GM18517 (cell line): ENCODE data around the gene NUTM2D.
"Not testable (repeated sequence)": the region's sequence is repeated elsewhere in the genome, so short reads cannot be mapped to it uniquely, and the experiment has no call there.

Experiments used
- ATAC-seq: cut with Tn5 transposase; IDR thresholded peaks from one replicate; pipeline ENCODE4 v1.9.1; 2021; ENCODE audit warnings: mild to moderate bottlenecking, moderate library complexity; ENCODE audit not compliant: unreplicated experiment

Gene NUTM2D

DNA sequence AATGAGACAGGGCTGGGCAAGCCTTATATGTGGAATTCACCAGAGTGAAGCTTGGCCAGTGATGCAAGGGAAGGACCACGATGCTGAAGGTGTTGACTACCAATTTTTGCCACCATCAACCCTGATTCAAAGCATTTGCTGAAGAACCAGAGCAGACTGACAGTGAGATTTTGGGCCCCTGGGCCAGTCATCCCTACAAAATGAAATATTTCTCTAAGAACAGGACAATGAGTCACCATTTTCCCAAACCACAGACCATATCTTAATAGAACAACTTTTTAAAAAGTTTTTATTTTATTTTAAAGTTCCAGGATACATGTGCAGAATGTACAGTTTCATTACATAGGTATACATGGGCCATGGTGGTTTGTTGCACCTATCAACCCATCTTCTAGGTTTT lies 16.5 kb downstream of the NUTM2D start:
- not testable (repeated sequence) for ATAC-seq

DNA sequence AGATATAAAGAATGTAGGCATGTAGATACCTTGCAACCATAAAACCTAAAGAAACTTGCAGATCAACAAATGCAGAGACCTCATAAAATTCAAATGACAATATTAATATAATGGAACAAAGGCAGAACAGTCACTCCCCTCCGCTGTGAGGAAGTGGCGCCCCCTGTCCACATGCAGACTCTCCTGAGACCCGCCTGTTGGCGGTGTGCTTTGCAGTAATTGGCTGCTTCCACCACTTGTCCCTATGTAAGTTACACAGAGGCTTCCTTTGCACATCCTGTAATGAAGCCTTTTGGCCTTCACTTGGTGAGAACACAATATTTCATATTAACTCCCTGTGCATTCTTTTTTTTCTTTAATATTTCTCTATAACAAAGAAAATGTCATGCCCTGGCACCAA lies 21.6 kb downstream of the NUTM2D start:
- not testable (repeated sequence) for ATAC-seq

DNA sequence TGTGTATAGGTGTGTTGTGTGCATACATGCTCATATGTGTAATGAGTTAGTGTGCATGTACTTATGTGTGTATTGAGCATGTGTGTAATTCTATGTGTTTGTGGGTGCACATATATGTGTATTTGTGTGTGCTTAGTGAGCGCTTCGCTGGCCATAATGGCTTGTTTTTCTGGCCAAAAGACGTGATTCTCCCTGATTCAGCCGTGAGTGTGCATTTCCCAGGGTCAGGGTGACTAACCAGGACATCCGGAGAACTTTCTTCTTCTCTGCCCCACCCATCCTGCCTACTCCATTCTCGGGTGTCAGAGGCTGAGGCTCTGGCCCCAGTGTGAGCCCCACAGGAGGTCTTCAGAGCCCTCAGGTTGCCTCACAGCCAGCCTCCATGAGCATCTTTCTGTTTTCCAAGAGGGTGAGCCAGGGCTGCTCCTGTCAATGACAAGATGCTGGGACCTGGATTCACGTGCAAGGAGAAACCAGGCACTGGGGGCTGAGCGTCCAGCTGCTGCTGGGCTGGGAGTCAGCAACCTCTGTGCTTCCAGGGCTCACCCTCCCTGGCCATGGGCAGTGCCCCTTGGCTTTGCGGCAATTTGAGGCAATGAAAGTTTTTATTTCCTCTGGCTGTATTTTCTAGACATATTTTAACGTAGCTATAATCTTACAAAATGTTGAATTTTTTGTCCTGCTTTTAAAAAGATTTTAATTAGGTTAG lies 25.8 kb downstream of the NUTM2D start:
- not testable (repeated sequence) for ATAC-seq

DNA sequence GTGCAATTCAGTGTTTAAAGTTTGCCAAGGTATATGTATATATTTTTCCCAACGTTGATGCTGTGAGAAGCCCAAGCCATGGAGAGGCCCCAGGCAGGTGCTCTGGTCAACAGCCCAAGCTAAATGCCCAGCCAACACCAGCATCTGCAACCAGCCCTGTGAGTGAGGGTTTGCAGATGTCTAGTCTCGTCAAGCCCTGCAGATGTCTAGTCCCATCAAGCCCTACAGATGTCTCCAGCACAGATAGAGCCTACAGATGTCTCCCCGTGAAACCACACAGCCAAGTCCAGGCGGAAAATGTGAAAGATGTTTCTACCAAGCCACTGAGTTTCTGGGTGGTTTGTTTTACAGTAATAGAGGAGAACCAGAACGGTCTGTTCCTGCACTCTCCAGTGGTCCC lies 26.7 kb downstream of the NUTM2D start:
- ATAC-seq: not testable (repeated sequence)

DNA sequence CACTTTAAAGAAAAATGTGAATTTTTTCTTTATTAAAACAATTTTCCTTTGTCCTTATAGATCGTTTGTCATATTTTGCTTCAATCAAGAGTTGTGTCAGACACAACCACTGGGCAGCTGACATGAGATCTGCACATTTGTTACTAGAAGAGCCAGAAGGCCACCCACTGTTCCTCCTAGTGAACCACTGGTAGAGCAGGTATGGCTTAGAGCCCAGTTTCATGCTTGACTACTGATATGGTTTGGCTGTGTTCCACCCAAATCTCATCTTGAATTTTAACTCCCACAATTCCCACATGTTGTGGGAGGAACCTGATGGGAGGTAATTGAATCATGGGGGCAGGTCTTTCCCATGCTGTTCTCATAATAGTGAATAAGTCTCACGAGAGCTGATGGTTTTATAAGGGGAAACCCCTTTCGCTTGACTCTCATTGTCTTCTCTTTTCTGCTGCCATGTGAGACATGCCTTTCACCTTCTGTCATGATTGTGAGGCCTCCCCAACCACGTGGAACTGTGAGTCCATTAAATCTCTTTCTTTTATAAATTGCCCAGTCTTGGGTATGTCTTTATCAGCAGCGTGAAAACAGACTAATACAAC lies 28.3 kb downstream of the NUTM2D start:
- ATAC-seq: not testable (repeated sequence)

DNA sequence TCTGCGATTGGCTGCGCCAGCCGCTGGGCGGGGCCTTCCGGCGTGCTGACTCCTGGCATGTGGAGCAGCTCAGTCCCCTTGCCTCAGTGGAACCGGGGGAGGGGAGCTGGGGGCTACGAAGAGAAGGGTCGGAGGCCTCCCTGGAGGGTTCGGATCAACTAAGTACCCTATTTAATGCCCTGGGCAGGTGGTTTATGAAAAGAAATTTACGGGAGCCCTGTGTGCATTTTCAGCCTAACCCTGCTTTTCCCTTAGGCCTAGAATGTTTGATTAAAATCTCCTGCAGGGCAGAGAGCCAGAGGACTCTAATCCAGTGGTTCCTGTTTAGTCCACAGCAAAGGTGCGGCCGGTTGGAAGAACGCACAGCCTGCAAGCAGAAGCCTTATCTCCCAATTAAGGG lies 33.8 kb downstream of the NUTM2D start:
- ATAC-seq: not testable (repeated sequence)

DNA sequence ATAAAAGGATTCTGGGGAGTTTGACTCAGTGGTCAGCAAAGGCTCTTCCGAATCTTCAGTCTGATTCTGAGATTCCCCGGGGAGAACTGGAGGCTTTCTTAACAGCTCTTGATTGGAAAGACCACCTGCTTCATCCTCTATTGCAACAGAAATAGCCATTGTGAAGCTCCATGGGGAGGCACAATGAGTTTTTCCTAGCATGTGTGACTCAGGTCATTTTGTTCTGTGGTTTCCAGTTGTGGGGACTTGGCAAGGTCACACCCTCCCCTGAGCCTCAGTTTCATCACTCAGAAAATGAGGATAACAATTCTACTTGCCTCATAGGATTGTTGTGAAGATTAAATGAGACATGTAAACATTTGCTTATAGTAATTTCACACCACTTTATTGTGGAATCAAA lies 38.7 kb downstream of the NUTM2D start:
- not testable (repeated sequence) for ATAC-seq

DNA sequence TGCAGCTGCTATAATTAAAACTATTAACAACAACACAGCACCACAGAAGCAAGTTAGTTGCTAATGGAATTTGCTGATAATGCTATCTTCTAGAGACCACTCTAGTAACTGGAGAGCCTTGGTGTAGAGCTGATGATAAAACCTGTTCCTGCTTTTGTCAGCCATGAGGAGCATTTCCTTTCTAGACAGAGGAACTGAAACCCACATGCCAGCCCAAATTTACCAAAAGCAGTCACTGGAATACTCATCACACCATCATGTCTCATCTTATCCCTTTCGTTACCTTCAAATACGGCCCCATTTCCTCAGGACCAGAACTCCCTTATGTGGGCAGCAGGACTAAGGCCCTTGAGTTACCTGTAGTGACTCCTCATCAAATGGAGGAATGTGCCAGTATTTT lies 40.9 kb downstream of the NUTM2D start:
- ATAC-seq: not testable (repeated sequence)

DNA sequence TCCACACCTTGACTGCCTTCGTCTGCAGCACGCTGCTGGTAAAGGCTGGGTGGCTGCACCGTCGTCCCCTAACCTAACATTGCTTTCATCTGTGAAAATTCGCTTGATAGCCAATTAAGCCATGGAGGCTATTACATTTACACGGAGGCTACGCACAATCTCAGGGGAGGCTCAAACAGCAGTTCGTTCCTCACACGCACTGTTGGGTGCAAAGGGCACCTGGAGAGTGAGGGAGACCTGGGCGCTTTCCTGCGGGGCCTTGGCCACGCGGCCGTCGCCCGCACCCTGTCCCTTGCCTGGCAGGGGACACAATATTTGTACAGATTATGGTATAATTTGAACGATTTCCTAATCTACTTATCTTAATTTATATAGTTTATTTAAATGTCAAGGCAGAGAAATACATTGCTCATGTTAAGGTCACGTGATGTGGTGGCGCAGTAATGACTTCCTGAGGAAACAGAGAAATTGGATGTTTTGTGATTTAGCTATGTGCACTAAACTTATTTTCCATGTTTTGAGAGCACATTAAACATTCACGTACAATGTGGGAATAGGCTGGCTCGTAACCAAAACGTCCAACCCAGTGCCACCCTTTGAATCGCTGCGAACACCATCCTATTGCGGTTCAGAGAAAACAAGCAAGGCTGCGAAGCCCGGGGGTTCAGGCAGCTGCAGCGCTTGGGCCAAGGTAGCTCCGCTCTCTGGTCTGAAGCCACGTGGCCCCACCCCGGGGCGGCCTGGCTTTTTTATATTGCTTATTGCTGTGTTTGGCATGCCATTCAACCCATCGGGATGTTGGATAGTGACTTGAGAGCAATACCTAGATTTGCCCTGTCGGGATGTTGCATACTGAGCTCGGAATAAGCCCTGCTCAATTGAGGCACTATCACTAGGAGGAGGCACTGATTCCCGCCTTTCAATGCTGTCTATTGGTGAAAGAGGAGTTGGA lies 50.2 kb downstream of the NUTM2D start:
- ATAC-seq: not testable (repeated sequence)

DNA sequence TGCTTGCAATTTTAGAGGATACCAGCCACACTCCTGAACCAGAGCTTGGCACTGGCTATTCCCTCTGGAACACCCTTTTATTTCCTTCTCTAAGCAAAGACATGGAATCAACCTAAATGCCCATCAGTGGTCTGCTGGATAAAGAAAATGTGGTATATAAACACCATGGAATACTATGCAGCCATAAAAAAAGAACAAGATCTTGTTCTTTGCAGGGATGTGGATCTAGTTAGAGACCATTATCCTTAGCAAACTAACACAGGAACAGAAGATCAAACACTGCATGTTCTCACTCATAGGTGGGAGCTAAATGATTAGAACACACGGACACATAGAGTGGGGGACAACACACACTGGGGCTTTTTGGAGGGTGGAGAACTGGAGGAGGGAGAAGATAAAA lies 56.4 kb downstream of the NUTM2D start:
- ATAC-seq: not testable (repeated sequence)
